GM21515 (cell line): ENCODE measurements around the gene CSH2.
"Not testable (repeated sequence)": the region's sequence is repeated elsewhere in the genome, so short reads cannot be mapped to it uniquely, and the experiment has no call there.

Source experiments
- ATAC-seq: cut with Tn5 transposase; IDR thresholded peaks from one replicate; pipeline ENCODE4 v1.9.1; 2021; ENCODE audit not compliant: unreplicated experiment

Gene CSH2

DNA sequence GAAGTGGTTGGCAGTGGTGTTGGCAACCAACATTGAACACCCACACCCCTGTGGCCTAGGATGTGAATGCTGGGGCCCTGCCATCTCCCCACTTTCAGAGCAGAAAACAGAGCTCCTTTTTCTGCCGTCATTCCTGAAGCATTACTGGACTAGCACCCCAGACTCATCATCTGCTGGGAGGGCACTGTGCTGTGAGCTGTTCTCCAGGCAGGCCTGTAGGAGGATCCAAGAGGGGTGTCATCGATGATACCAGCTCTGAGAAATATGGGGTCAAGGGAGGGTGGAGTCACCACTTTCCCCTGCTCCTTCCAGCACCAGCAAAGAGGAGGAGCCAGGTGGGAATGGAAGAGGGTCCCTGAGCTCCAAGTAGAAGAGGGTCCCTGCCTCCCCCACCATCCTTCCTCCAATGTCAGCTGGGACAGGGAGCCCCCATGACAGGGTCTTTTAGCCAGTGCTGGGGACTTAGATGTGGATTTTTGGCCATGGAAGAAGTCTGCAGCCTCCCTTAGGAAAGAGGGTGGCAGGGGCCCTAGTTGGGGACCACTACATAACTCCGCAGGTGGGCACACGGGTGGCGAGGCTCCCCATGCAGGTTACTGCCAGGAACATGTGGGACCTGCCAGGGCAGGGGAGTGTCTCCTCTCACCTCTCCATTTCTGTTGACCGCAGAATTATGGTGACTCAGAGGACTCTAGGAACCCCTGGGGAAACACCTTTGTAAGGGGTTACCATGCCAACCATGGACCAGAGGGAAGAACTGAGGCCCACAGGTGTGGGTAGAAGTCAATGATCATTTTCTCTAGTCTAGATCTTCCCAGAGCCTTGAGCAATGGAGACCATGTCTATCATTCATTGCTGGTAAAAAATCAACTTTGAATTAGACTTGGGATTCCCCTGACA, 25.7 kb upstream of the CSH2 start:
- ATAC-seq, result not testable (repeated sequence)

- ATAC-seq, result not testable (repeated sequence)
Observed at GRCh38 chr17:63896524-63897354, 23.3 kb upstream of the CSH2 start, which contains the start of gene CSH1. Gene CSH1, minus strand, starts transcription at chr17:63896574. Its CDS starts 63 bp downstream, at chr17:63896511.

DNA sequence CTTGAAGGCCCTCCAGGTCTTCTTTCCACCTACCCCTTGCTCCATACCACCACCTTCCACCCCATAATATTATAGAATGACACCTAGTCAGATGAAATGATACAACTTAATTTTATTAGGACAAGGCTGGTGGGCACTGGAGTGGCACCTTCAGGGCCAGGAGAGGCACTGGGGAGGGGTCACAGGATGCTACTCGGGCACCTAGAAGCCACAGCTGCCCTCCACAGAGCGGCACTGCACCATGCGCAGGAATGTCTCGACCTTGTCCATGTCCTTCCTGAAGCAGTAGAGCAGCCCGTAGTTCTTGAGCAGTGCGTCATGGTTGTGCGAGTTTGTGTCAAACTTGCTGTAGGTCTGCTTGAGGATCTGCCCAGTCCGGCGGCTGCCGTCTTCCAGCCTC, 21.3 kb upstream of the CSH2 start:
- not testable (repeated sequence) for ATAC-seq

DNA sequence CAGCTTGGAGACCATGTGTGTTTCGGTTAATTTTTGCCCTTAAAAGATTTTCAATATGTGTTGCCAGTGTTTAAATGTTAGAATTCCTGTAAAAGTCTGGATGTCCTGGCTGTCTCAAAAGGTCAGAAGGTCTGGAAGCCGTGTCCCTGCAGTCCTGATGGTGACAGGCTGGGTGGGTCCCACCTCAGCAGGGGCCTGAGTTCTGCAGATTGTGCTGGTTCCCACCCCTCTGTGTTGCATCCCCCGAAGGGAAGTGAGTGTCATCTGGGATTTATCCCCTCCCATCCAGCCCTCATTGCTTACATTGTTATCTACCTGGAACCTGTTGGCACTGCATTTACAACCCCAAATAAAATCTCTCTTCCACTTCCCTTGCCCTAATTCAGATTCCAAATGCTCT, 20.5 kb upstream of the CSH2 start:
- not testable (repeated sequence) for ATAC-seq

DNA sequence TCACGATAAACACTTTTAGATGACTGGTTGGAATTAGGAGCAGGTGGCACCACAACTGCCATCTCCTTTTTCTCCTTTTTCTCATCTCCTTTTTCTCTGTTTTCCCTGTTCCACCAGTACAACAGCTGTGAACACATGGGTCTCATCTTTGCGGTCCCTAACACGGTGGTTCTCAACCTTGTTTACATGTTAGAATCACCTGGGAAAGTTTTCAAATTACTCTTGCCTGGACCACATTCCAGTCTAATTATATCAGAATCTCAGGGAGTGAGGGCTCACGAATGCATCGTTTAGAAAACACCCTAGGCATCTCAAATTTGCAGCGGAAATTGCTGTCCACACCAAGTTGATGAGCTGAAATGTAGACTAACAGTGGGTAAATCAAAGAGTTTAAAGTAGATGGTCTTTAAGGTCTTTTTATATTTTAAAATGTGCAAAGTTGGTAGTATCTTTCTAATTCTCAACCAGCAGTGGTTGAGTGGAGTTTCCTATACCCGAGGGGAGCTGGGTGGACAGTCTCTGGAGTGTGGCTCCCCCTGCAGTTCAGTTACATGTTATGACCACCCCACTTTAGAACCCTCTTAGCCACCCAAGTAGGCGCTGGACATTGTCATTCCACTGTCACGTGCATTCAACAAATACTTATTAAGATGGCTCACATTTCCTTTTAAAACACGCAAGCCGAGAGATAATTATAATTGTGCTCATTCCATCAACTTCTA, 19.0 kb upstream of the CSH2 start:
- ATAC-seq, result not testable (repeated sequence)

DNA sequence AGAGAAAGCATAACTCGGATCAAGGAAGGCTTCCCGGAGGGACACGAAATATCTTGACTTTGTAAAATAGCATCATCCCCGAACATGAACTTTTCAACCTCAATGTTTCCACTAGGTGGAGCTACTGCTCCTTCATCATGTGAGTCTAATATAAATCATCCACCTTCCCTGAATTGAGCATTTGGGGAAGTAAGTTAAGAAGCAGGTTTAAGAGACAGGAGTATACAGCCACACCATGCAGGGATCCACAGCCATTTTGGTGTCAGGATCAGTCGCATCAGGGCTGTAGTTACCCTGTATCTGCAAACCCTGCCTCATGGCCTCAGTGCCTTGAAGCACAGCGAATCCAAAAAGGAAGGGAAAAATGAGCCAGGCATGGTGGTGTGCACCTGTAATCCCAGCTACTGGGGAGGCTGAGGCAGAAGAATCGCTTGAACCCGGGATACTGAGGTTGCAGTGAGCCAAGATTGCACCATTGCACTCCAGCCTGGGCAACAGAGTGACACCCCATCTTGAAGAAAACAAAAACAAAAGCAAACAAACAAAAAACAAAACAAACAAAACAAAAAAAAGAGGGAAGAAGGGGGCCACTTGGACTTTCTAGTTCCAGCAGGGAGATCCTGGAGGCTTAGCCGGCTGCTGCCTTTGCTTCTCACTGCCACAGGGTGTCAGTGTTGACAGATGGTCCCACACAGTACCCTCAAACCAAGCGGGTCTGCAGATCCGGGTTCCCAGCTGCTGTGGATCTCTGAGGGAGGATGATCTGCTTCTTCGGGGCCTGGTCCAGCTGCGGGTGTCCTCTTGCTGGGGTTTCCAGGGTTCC, 15.8 kb upstream of the CSH2 start:
- ATAC-seq, result not testable (repeated sequence)

GRCh38 chr17:63885119-63885518, 11.6 kb upstream of the CSH2 start:
- ATAC-seq, result not testable (repeated sequence)

GRCh38 chr17:63882626-63883126, 9.2 kb upstream of the CSH2 start:
- not testable (repeated sequence) for ATAC-seq

DNA sequence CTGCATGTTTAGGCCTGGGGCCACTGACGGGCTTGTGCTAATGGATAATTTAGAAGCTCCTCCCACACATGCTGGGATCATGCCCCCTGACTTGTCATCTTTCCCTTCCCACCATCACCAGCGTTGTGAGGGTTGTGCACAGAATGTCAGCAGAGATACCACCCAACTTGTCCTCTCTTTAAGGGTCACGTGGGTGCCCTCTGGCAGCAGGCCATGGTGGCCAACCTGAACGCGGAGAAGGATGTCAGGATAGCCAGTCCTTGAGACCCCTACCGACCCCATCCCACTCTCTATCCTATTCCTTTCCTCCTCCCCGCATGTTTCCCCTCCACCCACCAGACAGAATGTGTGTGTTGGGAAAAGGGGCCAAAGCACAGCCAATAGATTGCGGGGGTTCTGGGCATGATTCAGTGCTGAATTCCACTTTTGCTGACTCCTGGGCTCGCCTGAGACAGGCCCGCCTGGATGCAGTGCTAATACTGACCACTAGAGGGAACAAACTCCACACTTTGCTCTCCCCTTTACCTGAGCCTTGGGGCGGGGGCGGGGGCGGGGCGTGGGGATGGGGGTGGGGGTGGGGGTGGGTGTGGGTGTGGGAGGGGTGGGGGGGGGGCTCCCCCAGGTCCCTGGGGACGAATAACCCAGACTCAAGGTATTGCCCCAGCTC, 8.6 kb upstream of the CSH2 start, which contains the start of gene GH2:
Gene GH2 (minus strand): TSS at position 10 of the 667 bp plus-strand sequence. CDS start 143 bp downstream, outside the sequence.
- ATAC-seq, result no peak

GRCh38 chr17:63881337-63881736, 7.9 kb upstream of the CSH2 start:
- ATAC-seq, result not testable (repeated sequence)

- no peak for ATAC-seq
Observed at GRCh38 chr17:63880706-63881105, 7.2 kb upstream of the CSH2 start.

- ATAC-seq, result not testable (repeated sequence)
Observed at GRCh38 chr17:63878413-63878812, 4.9 kb upstream of the CSH2 start.

- not testable (repeated sequence) for ATAC-seq
Observed at GRCh38 chr17:63874693-63875092, 1.2 kb upstream of the CSH2 start.

- not testable (repeated sequence) for ATAC-seq
Observed at GRCh38 chr17:63874061-63874626, 667 bp upstream of the CSH2 start.

DNA sequence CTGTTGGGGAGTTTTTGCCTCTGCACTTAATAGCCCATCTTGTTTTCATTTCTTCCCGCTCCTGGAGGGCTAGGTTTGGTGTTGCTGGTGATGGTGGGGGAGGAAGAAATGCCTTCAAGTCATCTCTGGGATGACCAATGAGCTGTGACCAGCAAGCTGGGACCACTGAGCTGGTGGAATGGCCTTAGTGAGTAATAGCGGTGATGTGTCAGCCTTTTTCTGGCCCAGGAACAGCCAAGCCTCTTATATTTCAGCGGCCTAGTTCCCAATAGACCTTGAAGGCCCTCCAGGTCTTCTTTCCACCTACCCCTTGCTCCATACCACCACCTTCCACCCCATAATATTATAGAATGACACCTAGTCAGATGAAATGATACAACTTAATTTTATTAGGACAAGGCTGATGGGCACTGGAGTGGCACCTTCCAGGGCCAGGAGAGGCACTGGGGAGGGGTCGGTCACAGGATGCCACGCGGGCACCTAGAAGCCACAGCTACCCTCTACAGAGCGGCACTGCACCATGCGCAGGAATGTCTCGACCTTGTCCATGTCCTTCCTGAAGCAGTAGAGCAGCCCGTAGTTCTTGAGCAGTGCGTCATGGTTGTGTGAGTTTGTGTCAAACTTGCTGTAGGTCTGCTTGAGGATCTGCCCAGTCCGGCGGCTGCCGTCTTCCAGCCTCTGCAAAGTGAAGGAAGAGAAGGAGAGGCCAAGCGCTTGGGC, 1.7 kb downstream of the CSH2 start:
- not testable (repeated sequence) for ATAC-seq

DNA sequence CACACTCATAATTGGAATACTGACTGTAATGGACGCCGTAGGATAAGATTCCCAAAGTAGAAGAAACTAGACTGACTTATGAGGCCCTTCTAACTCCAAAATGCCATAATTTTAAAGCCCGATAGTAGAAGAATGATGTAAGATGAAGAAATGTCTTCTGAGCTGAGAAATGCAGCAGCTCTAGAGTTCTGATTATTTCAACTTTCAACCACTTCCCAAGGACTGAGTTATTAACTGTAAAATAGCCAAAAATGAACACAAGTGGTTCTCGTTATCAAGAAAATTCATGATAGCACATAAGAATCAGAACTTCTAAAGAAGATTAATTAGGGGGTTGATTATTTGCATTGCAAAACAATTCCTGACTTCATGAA, 3.2 kb downstream of the CSH2 start:
- not testable (repeated sequence) for ATAC-seq

DNA sequence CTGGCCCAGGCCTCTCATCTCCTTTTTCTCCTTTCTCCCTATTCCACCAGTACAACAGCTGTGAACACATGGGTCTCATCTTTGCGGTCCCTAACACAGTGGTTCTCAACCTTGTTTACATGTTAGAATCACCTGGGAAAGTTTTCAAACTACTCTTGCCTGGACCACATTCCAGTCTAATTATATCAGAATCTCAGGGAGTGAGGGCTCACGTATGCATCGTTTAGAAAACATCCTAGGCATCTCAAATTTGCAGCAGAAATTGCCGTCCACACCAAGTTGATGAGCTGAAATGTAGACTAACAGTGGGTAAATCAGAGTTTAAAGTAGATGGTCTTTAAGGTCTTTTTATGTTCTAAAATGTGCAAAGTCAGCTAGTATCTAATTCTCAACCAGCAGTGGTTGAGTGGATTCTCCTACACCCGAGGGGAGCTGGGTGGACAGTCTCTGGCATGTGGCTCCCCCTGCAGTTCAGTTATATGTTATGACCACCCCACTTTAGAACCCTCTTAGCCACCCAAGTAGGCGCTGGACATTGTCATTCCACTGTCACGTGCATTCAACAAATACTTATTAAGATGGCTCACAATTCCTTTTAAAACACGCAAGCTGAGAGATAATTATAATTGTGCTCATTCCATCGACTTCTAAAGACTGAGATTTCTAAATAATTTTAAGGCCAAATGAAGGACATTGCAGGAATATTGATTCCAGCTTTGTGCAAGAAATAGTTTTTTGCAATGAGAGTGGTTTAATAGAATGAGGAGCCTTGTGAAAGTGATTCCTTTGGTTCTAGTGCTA, 3.8 kb downstream of the CSH2 start:
- ATAC-seq, result not testable (repeated sequence)
